HG03108 (cell line): ENCODE measurements around the gene PFN1.

Experiments used
- ATAC-seq: cut with Tn5 transposase; IDR thresholded peaks from one replicate; pipeline ENCODE4 v1.9.1; 2021; ENCODE audit warnings: moderate library complexity; ENCODE audit not compliant: unreplicated experiment

PFN1 gene

GRCh38 chr17:4967539-4968485, 19.5 kb upstream of the PFN1 start, which contains the start of gene SPAG7:
Gene SPAG7, minus strand, starts transcription at chr17:4967817. Its CDS starts 13 bp downstream, at chr17:4967804.
- peak; percentile 45 for ATAC-seq

GRCh38 chr17:4966844-4967538, 18.7 kb upstream of the PFN1 start:
- peak; percentile 81 for ATAC-seq

GRCh38 chr17:4965311-4965986, 17.1 kb upstream of the PFN1 start:
- no peak for ATAC-seq

- ATAC-seq: no peak
Observed at GRCh38 chr17:4960279-4960922, 12.1 kb upstream of the PFN1 start.

GRCh38 chr17:4959261-4959965, 11.1 kb upstream of the PFN1 start:
- ATAC-seq: no peak

GRCh38 chr17:4958102-4958501, 9.8 kb upstream of the PFN1 start:
- no peak for ATAC-seq

- no peak for ATAC-seq
Observed at GRCh38 chr17:4956493-4957061, 8.2 kb upstream of the PFN1 start.

- ATAC-seq: no peak
Observed at GRCh38 chr17:4955091-4955490, 6.8 kb upstream of the PFN1 start.

- ATAC-seq: no peak
Observed at GRCh38 chr17:4953451-4953961, 5.2 kb upstream of the PFN1 start.

GRCh38 chr17:4951486-4951885, 3.2 kb upstream of the PFN1 start:
- no peak for ATAC-seq

- ATAC-seq: no peak
Observed at GRCh38 chr17:4950746-4951204, 2.4 kb upstream of the PFN1 start, which contains the start of gene ENO3. Gene ENO3, plus strand, starts transcription at chr17:4951119. Its CDS starts 711 bp downstream, at chr17:4951830.

- no peak for ATAC-seq
Observed at GRCh38 chr17:4950075-4950745, 1.9 kb upstream of the PFN1 start.

- no peak for ATAC-seq
Observed at GRCh38 chr17:4949321-4950074, 1.2 kb upstream of the PFN1 start.

- ATAC-seq: peak; percentile 29
Observed at GRCh38 chr17:4948931-4949320, 596 bp upstream of the PFN1 start.

GRCh38 chr17:4947411-4948165, 742 bp downstream of the PFN1 start:
- no peak for ATAC-seq

- ATAC-seq: no peak
Observed at GRCh38 chr17:4947010-4947410, 1.3 kb downstream of the PFN1 start.

- no peak for ATAC-seq
Observed at GRCh38 chr17:4946312-4946976, 1.9 kb downstream of the PFN1 start.
